Stomach (tissue), 4 donors: ENCODE results near the gene MTF1.

Experiments used
- POLR2A ChIP-seq, 4 donors: fragments of 450-650 bp; IDR thresholded peaks; one replicate each; pipeline ENCODE4 v1.6.1; 2016; ENCODE audit warnings: antibody characterized with exemption in 4 of 4, control low read depth in 2 of 4, mild to moderate bottlenecking in 1 of 4, moderate library complexity in 1 of 4
- TF ChIP-seq, protein P1 (sequence below), 7 experiments: fragments of 450-650 bp in 4 of 7; fragments of 200-600 bp in 3 of 7; sonication (generic) in 3 of 7; IDR thresholded peaks; one replicate each; pipeline ENCODE4 v1.5.1; 2016 to 2019; ENCODE audit warnings: antibody characterized with exemption in 7 of 7, control low read depth in 2 of 7, mild to moderate bottlenecking in 1 of 7

DNA sequence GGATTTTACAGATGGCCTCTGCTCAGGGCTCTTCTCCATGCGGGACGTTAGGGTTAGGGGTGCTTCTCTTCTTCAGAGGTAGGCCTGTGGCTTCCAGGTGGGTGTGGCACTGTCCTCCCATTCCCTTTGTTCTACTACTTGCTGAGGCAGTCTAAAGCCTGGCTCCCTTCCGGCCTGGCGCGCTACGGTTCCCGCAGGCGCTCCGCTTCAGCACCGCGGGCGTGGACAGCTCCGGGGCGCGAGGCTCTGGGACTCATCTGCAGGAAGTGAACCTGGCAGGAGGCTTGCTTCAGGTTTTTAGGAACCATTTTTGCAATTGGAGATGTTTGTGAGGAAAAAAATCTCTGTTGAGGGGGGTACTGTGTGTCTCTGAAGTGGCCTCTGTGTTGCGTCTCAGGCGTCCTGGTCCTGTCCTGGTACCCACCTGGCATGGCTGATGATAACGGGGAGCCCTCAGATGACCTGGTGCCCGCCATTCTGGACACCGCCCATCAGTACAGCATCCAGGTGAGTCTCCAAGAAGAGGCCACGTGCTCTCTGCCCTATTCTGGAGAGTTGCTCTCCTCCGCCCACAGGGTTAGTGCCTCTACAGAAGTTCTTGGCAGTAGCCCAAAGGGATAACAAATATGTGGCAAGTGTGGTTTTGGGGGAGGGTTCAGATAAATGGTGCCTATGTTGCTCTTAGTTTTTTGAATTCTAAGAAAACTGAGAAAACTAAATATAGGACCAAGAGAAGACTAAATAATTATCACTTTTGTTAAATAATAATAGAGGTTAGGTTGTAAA, 63.9 kb downstream of the MTF1 start:
- TF ChIP-seq POLR2A (IDR thresholded peaks at IDR 0.05): no peak
- TF ChIP-seq, protein P1, sequence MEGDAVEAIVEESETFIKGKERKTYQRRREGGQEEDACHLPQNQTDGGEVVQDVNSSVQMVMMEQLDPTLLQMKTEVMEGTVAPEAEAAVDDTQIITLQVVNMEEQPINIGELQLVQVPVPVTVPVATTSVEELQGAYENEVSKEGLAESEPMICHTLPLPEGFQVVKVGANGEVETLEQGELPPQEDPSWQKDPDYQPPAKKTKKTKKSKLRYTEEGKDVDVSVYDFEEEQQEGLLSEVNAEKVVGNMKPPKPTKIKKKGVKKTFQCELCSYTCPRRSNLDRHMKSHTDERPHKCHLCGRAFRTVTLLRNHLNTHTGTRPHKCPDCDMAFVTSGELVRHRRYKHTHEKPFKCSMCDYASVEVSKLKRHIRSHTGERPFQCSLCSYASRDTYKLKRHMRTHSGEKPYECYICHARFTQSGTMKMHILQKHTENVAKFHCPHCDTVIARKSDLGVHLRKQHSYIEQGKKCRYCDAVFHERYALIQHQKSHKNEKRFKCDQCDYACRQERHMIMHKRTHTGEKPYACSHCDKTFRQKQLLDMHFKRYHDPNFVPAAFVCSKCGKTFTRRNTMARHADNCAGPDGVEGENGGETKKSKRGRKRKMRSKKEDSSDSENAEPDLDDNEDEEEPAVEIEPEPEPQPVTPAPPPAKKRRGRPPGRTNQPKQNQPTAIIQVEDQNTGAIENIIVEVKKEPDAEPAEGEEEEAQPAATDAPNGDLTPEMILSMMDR (IDR thresholded peaks at IDR 0.05): no peak
